Measurements from ENCODE around the gene CBFA2T3.

Gene CBFA2T3

DNA sequence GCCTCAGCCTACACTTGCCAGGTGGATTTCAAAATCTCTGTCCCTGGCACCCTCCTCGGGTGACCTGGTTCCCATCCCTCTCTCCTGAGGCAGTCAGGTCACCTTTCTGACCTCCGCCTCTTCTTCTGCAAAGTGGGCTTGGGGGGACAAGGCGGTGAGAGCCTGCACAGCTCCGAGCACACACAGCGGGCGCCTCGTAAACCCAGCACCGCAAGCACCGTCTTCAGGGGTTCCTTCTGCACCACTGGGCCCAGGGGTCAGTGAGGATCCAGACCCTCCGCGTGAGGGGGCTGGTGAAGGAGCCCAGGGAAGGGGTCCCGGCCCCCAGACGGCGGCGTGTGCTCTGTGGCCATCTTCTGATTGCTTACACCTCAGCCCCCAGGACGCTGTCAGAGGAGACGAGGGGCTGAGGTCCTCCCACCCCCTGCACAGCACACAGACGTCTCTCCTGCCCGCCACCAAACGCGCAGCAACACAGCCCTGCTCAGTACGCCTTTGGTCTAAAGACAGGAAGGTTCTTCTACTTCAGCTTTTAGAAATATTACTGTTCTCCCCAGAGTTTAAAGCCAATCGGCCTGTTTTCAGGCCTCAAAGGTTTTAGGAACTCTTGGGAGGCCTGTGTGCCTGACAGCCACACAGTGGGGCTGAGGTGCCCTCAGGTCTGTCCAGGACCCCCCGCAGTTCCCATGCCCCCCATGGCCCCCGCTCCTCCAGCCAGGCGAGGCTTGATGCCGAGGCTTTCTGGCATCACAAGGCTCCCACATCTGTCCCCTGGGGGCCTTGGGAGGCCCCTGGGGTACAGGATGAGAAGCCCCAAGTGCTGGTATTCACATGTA, 2.7 kb downstream of the CBFA2T3 start:
- DNase-seq = no peak

DNA sequence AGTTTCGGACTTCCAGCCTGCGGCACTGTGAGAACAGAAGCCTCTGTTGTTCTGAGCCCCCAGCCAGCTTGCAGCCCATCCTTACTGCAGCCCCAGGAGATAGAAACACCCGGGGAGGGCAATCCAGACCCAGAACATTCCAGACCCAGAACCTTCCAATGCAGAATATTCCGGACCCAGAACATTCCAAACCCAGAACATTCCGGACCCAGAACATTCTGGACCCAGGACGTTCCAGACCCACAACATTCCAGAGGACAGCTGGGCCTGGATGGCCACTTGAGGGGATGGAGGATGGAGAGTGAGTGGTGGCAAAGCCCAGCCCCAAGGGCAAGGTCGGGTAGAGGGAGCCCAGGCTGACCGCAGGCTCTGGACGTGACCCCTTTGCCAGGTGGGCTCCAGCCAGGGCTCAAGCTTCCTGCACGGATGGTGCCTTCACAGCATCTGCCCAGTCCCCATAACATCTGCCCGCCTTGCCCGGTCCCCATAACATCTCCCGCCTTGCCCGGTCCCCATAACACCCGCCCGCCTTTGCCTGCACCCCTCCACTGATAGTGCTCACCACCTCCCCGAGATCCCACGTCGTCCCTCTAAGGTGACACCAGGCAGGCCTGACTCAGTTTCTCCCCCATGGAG, 3.5 kb downstream of the CBFA2T3 start:
- DNase-seq = no peak

DNA sequence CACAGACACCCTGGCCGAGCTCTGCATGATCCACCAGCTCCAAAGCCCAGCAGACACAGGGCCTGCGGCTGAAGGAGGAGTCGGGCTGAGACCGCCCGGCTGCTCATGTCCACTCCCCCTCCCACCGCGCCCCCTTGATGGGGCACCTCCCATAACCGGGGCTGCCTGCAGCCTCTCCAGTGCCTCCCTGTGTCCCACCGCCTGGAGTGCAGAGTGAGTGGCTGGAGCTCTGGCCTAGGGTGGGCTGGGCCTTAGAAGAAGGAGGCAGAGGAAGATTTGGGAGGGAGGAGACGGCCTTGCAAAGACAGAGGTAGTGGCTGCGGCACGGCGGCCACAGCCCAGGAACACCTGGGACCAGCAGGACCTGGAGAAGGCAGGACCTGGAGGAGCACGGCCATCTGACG, 4.0 kb downstream of the CBFA2T3 start:
- no peak for DNase-seq

DNA sequence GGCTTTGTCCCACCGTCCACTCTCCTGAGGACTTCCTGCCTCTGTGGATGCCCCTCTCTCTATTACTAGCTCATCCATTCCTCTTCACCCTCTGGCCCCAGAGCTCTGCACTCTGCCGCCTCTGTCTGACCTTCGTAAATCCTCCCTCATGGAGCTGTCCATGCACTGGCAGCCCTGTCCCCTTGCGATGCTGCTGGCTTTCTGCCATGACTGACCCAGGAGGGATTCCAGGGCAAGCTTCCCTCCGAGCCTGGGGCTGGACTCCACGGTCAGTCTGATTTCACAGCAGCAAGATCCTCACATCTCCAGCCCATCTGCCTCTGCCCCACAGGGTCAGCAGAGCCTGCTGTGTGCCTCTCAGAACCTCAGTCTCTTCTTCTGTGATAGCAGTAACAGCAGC, 4.7 kb downstream of the CBFA2T3 start:
- no peak for DNase-seq

DNA sequence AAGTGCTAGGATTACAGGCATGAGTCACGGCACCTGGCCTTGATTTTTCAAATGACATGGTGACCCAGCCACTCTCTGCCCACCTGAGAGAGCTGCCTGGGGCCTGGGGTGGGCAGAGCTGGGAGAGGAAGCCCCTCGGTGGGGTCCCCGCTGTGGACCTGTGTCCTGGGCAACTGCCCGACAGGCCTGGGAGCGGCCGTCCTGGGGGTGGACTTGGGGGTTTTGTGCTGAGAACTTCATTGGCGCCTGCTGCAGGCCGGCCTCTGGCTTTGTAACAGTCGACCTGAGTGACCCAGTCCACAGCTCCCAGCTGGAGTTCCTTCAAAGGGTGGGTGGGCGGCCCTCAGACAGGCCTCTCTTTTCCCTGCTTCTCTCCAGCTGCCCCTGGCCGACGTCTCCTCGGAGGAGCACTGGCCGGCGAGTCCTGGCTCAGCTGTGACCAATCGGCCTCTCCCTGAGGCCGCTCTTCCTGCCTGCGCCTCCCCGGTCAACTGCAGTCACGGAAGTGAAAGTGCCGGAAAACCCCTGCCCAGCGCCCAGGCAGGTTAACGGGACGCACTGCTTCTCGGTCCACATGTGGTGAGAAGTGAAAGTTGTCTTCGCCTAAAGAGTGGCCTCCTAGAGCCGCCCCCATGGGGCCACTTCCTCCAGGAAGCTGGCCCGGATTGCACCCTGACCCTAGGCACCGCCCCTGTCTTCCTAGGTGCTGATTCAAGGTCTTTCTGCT, 5.5 kb downstream of the CBFA2T3 start:
- DNase-seq = no peak

DNA sequence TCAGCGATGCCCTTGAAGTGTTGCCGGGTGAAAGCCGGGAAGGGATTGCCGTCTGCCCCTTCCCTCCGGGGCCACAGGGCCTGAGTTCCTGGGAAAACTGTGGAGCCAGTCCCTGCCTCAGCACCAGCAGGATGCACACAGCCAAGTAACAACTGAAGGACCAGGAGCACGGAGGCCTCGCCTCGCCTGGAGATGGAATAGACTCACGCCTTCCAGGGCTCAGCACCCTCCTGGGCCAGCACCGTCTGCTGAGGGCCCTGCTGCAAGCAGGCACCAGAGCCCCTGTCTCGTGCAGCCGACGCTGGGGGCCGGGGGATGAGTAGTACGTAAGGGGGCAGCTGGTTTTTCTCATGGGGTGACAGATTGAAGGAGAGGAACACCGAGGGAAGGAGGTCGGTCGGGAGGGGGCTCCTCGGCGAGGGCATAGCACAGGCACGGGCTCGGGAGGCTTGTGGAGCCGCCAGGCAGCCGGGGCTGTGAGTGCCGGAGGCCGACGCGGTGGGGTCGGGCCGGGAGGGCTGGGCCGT, 6.4 kb downstream of the CBFA2T3 start:
- no peak for DNase-seq

DNA sequence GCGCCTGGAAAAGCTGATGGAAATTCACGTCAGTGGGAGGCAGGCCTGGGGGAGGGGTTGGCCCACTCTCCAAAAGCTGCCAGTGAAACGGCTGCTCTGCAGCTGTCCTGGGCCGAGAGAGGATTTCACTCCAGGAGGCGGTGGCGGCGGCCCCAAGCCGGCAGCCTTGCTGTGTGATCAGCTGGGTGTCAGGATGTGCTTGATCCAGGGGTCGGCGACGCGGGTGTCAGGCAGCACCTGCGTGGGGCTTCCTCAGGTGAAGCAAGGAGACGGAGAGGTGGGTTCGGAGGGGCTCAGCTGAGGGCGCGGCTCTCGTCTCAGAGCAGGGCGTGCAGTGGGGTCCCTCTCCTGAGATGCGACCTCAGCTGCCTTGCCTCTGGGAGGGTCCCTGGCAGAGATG, 7.0 kb downstream of the CBFA2T3 start:
- DNase-seq = no peak

DNA sequence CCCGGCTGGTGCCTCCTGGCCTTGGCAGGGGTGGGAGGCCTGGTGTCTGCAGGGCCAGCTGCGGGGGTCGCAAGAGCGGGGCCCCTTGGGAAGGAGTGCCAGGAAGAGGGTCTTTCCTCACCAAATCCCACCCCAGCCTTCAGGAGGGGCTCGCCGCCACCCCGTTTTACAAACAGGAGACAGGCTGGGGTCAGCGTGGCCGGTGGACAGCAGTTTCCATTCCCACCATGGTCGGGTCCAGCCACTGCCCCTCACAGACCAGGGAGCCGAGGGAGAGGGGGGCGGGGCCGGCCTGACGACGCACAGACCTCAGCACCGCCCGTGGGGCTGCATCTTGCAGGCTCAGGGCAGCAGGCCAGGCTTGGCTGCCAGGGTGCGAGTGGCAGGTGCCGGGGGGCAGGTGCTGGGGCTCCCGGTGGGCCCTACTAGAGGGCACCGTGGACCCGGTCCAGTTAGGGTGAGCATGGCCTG, 7.6 kb downstream of the CBFA2T3 start:
- DNase-seq = no peak

DNA sequence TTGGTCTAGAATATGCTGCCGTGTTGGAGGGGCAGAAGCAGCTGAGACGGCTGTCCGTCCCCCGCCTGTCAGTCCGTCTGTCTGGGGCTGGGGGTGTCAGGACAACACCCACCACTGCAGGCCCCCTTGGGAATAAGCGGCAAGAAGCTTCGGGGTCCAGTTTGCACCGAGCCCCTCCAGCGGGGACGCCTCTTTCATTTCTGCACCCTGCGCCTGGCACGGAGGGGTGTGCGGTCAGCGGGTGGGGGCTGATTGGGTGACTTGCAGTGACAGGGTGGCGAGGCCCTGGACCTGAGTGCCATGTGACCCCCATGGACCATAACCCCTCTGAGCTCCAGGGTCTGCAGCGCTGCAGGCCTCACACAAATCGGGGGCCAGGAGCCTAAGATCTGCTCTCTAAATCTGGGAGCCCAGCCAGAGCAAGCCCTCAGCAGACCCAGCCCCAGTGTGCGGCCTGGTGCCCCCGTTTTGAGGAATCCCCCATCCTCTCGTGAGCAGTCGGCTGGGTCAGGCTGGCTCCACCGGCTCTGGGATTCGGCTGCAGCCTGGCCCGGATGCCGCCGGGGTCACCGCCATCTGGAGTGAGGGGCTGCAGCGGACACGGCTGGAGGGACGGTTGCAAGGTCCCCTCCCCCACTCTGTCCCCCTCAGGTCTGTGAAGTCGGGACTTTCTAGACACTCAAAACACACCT, 8.3 kb downstream of the CBFA2T3 start:
- no peak for DNase-seq

DNA sequence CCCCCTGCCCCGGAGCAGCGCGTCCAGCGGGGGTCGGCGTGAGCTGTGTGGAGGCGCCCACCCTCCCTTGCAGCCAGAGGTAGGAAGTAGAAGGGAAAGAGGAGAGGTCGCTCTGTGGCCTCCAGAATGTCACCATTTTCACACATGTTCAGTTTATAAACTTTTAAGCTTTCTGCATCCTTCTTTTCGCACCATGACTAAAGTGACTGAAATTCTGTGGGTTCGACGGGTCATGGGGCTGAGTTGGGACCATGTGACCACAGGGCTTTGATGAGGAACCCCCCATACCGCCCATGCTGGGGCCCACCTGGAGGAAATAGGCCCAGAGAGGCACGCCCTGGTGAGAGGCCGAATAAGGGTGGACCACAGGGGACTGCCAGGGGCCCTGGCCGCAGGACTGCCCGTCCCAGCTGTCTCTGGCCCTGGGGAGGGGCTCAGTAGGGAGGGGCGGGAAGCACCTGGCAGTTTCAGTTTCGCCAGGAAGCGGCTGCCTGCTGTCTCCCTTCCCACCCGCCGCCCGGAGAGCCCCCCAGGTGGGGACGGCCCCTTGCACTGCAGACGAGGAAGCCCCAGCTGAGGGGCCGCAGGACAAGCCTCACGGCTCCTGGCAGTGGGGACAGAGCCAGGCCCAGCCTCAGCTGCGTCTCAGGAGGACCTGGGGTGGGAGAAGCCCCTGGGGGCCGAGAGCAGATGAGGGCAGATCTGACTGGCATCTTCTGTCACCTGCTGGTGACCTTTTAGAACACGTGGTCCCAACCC, 9.0 kb downstream of the CBFA2T3 start:
- DNase-seq = no peak

DNA sequence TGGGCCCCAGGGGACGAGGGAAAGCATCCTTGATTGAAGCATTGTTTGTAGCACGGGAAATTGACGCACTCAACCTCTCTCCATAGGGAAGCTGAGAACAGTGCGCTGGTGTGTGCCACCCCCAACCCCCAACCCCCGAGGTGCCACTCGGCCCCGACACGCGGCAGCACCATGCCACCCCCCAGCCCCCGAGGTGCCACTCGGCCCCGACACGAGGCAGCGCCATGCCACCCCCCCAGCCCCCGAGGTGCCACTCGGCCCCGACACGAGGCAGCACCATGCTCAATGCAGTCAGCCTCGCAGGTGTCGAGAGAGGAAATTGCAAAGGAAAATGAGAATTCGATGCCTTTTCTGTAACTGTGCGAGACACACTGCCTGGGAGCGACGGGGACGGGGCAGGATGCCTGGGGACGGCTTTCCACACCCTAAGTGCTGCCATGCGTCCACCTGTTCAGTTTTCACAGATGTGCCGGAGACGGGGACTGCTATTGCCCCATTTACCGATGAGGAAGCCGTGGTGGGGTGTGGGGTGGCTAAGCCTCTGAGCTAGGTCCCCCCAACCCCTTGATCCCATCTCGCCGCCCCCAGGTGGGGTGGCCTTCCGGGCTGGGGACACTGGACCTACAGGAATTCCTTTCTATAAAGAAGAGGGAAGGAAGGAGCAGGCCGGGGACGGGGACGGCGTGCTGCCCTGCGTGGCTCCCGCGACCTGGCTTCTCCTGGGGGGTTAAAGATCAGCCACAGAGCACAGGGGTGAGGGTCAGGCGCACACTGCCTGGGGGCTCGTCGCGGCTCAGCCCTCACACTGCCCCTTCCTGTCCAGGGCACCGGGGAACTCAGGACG, 9.8 kb downstream of the CBFA2T3 start:
- DNase-seq = no peak

DNA sequence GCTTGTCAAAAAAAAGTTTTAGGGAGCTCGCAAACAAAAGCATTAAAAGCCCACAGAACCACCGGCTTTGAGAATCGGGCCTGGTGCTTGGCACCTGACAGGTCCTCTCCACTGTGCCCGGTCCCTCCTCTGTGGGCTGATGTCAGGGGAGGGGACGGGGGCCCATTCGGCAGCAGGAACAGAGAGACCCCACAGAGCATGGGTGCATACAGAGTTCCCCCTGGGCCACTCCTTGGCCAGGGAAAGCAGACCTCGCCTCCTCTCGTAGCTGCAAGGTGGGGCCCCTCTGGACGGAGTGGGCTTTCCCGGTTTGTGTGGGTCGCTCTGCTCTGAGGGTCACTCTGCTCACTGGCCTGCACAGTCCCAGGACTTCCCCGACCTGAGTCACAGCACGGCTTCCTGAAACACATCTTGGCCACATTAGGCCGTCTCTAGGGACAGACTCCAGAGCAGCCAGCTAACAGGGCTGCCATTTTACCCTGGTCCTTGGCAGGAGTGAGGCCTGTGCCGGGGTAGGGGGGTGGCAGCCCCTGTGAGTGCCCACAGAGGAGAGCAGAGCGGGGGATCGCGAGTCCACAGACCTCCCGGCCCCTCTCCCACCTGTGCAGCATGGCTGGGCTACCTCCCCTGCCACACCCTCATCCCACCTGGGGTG, 11.1 kb downstream of the CBFA2T3 start:
- no peak for DNase-seq

DNA sequence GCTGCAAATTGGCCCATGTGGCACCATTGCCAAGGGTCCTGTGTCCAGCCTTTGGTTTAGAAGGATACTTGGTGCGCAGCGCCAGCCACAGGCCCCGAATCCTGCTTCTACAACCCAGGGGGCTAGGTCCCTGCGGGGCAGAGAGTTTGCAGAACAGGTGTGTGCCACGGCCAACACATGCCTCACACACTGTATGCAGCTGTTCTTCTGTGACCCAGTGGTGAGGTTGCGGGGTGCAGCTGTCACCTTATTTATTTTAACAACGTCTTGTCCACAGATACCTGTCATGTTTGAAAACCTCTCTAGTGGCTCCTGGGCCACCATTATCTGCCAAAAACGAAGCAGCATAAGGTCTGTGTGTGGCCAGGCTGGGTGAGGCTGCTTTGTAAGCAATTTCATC, 11.6 kb downstream of the CBFA2T3 start:
- DNase-seq = no peak

DNA sequence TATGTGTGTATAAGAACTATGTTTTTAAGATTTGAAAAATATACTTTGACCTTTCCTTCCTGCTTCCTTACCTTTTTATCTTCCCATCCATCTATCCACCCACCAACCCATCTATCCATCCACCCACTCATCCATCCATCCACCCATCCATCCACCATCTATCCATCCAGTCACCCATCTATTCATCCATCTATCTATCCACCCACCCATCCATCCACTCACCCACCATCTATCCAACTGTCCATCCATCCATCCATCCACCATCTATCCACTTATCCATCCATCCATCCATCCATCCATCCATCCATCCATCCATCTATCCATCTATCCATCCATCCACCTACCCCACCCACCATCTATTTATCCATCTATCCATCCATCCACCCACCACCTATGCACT, 12.4 kb downstream of the CBFA2T3 start:
- DNase-seq = no peak

DNA sequence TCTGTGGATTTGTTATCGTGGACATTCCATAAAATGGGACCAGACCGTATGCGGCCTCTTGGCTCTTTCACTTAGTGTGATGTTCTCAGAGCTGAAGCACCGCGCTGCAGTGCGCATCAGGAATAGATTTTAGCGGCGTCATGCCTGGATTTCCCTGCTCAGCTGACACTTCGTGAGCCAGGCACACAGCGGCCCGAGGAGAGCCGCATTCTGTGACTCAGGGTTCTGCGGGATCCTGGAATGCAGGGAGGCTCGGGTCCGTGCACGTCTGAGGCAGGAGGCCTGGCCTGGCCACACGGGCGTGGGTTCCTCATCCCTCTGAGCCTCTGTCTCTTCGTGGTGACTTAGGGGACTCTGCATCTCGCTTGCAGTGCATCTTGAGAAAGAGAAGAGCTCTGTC, 13.4 kb downstream of the CBFA2T3 start:
- DNase-seq = no peak

DNA sequence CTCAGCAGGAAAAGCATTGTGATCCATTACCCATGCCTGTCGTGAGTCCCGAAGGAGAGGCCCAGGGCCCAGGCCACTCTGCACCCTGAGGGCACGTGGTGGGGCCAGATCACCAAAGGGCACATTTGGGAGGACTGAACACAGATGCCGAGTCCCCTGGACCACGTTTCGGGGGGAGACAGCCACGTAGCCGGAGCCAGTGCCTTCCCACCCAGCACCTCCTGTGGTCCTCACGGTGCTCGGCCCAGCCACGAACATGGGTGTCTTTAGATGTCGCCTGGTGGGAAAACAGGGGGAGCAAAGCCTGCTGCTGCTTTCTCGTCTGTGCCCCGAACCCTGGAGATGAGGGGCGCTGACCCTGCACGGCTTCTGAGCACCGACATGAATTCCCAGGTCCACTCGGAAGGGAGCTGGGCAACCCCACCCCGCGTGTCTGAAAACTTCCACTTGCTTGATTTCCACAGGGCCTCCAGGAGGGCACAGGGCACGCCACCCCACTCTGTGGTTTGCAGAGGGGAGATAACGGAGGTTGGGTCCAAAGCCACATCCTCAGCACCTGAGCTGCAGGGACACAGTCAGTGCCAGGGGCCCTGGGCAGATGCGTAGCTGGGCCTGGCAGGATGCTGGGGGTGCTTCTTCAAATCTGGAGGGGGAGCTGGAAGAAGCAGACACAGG, 14.4 kb downstream of the CBFA2T3 start:
- no peak for DNase-seq

DNA sequence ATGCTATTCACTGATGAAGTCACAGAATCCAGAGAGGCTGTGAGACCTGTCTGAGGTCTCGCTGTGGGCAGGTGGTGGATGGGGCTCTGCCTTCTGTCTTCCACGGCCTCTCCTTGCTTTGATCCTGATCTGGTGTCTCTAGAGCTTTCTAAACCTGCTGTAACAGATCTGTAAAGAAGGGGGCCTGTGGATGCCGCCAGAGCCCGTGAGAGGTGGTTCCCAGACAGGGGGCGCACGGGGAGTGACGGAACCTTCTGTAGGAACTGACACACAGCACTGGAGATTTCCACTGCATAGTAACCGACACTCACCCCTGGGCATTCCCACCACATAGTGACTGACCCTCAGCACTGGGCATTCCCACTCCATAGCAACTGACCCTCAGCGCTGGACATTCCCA, 16.0 kb downstream of the CBFA2T3 start:
- no peak for DNase-seq

DNA sequence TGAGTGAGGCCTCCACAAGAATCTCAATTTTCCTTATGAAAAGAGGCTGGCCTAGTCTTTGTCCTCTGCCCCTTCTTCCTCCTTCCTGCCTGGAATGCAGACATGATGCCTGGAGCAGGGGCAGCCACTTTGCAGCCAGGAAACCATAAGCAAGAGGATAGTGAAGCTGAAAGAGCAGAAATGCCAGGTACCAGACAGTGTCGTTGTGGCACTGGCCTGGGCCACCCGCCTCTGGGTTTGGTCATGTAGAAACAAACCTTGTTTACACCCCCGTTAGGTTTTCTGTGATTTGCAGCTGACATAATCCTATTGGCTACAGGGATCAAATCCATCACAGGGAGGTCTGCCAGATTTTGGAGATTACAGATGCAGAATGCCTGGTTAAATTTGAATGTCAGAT, 16.5 kb downstream of the CBFA2T3 start:
- DNase-seq = no peak

DNA sequence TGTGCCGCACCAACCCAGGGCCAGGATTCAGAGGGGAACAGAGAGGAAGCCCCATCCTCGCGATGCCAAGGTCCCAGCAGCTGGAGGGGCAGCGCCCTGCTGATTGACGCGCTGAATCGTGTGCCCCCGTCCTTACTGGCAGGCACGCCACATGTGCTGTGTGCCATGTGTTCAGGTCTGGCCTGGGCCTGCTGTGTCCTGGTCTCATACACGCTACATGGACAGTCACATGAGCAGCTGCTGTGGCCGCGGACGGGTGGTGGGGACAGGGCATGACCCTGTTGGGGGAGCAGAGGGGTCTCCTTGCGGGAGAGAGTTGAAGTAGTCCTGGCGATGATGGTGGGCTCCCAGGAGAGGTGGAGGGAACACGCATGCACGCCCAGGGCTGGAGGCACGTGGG, 18.0 kb downstream of the CBFA2T3 start:
- no peak for DNase-seq

All from activated CD4-positive, alpha-beta T cell treated with anti-CD3 and anti-CD28 coated beads, Interleukin-2, amount 50 U/mL, for 4 hours (primary cell).